Activated effector memory CD4-positive, alpha-beta T cell treated with Interleukin-2 at 50 U/mL for 16 hours (primary cell): ENCODE data around the gene NPLOC4.
"Not testable (repeated sequence)": the region's sequence is repeated elsewhere in the genome, so short reads cannot be mapped to it uniquely, and the experiment has no call there.

Source experiments
- DNase-seq: peaks from one replicate; pipeline ENCODE4 v3.0.0-alpha.2; 2020

Gene NPLOC4

DNA sequence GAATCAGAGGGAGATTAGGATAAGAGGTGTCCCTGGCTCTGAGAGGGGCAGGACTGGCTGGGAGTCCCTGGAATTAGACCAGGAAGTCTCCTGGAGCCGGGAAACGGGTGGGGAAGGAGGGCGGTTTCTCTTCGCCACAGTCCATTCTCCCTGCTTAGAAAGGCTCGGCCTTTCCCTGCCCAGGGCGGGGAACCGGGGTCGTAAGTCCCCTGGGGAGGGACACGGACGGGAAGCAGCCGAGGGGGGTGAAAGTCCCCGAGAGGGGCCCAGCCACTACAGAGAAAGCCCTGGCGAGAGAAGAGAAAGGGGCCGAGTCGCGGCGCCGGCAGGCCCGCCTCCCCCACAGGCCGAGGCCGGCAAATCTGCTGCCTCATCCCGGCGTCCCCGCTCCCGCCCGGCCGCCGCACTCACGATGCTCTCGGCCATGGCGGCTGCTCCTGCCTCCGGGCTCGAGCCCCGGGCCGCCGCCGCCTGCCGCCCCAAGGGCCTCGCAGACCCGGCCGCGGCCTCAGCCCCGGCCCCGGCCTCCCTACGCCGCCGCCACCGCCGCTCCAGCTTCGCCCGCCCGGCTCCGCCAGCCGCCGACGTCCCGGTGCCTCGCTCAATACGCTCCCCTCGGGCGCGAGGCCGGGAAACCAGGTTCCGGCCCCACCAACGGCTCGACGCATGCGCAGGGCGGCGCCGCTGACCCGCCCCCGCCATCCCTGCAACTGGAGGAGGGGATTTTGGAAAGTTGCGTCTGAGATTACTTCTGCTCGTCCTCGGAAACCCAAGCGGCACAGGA lies at the start of gene NPLOC4, which contains the start of gene TSPAN10:
Gene NPLOC4, minus strand, starts transcription at position 608 of the 784 bp plus-strand sequence. Its CDS starts 182 bp downstream, at position 426.
Gene TSPAN10, plus strand, starts transcription at position 692 of the 784 bp plus-strand sequence. CDS start 5,217 bp downstream, outside the sequence.
- peak; percentile 77 for DNase-seq

- no peak for DNase-seq
These were observed 49.7 kb upstream of the NPLOC4 start for GRCh38 chr17:81686614-81687013.

DNA sequence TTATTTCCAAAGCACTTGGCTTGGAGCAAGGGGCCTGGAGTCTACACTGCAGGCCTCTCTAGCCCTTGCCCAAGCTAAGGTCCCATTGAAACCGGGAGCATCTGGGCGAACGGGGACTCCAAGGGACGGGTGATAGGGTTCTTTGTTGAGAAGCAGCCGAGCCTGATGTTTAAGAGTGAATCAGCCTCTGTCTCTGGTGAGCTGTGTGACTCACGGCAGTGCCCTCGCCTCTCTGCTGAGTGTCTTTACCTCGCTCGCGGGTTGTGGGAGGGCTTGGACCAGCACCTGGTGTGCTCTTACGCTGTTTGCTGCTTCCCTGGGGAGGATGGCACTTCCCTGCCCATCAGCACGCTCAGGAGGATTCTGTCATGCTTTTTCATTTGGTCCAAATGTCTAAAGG lies 48.2 kb upstream of the NPLOC4 start:
- no peak for DNase-seq

DNA sequence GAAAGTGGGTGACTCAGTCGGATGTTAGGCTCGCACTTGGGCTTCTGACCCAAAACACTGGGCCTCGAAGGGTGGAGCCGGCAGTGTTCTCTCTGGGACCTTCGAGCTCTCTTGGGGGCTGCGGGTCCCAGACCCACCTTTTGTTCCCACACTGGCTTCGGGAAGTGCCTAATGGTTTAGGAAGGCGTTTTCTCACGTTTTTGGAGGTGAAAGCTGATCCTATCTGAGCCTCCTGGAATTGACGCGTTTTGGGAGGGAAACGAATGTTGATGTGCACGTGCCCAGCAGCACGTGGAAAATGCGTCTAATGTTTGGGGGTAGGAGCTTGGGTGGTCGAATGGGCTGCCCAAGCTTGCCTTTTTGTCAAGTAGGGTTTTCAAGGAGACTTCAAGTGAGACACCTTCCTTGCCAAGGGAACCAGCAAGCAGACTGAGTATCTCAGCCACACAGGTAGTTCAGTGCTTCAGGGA lies 47.6 kb upstream of the NPLOC4 start:
- no peak for DNase-seq

DNA sequence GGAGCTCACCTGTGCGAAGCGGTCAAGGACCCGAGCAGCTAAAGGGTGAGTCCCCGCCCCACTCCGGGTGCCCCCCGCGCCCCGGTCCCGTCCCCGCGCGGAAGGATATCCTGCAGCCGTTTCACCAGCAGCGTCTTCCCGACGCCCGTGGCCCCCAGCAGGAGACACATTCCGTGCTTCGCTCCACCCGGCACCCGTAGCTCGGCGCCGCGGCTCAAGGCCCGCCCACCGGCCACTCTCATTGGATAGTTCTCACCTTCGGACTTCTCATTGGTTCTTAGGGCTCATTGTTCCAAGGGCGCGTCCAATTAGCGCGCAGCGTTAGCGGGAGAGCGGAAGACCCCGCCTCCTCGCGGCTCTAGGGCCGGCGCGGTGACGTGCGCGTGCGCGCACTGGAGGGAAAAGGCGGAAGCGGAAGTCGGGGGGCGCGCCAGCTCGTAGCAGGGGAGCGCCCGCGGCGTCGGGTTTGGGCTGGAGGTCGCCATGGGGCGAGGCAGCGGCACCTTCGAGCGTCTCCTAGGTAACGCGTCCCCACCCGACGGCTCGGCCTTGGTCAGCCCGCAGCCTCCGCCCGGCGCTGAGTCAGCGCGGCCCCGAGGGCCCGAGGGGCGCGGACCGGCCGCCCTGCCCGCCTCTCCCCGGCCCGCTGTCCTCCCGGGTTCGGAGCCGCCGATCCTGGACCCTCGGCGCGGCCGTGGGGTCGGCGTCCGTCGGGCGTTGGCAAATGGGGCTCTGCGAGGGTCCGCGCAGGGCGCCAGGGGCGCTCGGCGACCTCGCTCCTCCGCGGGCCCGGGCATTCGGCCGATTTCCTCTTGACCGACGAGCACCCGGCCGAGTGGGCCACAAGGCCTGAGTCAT lies 46.9 kb upstream of the NPLOC4 start, which contains the start of the genes ARL16 and HGS:
Gene ARL16, minus strand, starts transcription at position 214 of the 858 bp plus-strand sequence. Its CDS starts 44 bp downstream, at position 170.
Gene HGS, plus strand, starts transcription at position 428 of the 858 bp plus-strand sequence. Its CDS starts 56 bp downstream, at position 484.
- peak; percentile 98 for DNase-seq

- no peak for DNase-seq
These were observed 46.3 kb upstream of the NPLOC4 start for GRCh38 chr17:81683208-81683583.

DNA sequence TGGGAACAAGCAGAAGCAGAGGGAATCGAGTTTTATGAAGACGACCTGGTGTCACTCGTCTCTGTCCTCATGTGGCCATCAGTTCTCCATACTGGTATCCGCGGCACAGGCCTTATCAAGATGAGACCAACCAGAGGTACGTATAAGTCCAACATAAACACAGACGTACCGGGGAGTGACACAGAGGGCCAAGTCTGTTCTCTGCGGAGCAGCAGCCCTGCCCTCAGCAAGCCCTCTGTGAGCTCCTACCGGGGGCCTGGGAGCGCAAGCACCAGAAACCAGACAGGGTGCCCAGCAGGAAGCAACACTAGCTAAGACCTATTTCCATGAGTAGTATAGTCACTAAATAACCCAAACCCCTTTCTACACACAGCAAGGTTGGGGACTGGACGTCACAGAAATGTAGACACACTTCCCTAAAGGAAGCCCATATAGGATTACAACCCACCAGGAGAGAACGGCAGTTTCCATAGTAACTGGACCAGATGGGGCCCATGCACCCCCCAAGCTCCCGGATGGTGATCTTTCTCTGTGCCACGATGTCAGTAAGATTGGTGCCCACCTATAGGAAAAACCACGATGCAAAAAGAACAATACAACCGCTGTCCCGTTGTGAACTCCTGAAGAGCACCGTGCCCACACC lies 45.8 kb upstream of the NPLOC4 start:
- no peak for DNase-seq

DNA sequence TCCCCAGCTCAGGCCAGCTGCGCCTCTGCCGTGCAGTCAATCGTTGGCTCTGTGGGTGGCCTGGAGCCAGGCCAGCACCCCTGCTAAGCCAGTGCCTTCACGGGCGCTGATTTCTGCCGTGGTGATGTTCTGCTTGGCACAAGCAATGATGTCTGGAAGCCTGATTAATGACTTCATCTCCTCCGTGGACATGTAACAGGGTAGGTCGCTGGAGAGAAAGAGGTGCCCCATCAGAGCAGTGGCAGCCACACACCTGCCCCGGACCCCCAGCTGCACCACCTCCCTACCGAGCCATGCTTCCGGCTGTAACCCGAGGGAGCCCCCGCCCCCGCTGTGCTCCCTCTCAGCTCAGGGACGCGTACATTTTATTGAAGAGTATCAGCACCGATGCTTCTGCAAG lies 44.8 kb upstream of the NPLOC4 start:
- no peak for DNase-seq

GRCh38 chr17:81680150-81680549 lies 43.2 kb upstream of the NPLOC4 start:
- DNase-seq = no peak

DNA sequence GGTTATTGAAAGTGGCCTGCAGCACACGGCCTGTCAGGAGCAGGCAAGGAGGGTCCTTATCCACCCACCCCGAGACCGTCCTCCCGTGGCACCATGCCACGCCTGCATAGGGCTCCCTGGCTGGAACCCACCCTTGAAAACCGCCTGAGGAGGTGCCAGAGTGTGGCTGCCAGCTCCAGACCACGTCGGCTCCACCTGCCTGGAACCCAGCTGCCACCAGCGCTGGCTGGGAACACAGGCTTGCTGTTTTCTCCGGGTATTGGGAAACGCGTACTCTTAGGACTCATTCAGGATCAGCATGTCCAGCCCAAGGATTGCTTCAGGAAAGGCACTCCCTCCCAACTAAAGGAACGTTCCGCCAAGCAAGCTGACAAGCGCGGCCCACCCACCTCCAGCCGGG lies 40.0 kb upstream of the NPLOC4 start:
- no peak for DNase-seq

DNA sequence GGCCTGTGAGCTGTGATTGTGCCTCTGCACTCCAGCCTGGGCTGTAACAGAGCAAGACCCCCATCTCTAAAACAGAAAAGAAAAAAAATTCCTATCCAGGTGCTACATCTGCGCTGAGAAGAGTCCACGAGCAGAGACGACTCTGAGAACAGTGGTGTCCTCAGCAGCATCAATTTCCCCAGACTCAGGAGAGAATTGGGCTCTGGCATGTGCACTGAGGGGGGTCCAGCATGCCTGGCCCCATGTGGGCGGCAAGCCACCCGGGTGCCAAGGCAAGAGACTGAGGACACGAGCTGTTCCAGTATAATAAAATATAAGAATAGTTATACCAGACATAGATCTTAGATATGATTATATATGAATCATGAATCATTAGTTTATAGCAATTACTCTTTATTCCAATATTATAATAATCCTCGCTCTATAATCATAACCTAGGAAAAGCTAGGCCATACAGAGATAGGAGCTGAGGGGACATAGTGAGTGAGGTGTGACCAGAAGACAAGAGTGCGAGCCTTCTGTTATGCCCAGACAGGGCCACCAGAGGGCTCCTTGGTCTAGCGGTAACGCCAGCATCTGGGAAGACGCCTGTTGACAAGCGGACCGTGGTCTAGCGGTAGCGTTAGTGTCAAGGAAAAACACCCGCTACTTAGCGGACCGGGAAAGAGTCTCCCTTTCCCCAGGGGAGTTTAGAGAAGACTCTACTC lies 38.8 kb upstream of the NPLOC4 start:
- not testable (repeated sequence) for DNase-seq

DNA sequence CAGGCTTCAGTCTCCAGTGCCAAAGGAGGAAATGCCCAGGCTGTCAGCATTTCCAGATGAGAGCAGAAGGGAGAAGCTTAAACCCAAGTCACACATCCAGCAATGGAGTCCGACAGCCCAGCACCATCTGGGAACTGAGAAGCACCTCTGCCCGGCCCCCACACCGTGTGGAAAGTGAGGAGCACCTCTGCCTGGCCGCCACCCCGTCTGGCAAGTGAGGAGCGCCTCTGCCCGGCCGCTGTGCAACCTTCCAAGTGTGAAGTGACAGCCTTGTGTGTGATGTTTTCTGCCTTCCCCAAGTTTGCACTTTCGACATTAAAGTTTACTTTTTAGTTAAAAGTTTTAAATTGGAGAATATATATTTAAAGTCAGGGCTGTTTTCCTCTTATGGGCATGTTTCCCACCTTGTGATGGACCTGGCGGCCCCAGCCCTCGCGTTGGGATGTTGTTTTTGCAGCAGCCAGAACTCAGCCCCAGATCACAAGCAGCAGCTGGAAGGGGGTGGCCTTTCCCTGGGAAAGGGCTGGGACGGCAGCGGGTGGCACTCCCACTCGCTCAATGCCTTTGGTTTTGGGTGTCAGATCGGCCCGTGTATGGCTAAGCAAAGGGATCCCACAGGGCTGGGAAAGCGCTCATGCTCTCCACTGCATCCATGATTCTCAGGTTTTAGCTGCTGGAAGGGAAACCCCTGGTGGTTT lies 36.8 kb upstream of the NPLOC4 start:
- no peak for DNase-seq

DNA sequence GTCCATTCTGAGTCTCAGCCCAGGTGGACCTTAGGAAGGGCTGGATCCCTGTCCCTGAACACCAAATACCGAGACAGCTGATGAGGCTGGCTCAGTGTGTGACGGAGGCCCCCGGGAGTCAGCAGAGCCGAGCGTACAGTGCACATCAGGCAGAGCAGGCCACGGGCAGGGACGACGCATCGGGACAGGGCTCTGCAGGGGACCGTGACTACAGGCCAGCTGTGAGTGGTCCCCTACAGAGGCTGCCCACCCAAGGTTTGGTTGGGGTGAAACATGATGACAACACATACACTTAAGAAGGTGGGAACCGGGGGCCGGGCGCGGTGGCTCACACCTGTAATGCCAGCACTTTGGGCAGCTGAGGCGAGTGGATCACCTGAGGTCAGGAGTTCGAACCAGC lies 36.0 kb upstream of the NPLOC4 start:
- DNase-seq = no peak

DNA sequence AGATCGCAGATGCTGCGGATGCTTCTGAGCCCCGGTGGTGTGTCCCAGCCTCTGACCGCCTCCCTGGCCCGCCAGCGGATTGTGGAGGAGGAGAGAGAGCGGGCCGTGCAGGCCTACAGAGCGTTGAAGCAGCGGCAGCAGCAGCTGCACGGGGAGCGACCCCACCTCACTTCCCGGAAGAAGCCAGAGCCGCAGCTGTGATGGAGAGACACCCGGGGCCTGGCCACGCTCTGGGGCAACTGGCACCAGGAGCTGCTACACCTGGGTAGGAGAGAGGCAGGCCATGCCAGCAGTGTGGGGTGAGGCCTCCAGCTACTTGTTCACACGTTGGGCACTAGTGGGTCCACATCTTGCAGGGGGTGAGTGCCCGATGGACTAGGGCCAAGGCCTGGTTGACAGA lies 35.6 kb upstream of the NPLOC4 start:
- no peak for DNase-seq

DNA sequence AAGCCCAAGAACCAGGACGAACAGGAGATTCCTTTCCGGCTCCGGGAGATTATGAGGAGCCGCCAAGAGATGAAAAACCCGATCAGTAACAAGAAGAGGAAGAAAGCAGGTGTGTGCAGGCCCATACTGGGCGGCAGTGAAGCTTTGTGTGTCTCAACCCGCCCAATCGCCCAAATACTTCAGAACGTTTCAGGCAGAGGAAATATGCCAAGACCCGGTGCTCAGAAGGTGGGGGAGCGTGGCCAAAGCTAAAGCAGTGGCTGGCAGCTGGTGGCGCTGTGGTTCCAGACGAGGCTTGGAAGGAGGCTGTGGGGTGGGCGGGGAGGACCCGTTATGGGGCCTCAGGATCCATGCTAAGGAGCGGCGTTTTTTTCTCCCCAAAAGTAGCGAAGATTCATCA lies 30.8 kb upstream of the NPLOC4 start:
- no peak for DNase-seq

DNA sequence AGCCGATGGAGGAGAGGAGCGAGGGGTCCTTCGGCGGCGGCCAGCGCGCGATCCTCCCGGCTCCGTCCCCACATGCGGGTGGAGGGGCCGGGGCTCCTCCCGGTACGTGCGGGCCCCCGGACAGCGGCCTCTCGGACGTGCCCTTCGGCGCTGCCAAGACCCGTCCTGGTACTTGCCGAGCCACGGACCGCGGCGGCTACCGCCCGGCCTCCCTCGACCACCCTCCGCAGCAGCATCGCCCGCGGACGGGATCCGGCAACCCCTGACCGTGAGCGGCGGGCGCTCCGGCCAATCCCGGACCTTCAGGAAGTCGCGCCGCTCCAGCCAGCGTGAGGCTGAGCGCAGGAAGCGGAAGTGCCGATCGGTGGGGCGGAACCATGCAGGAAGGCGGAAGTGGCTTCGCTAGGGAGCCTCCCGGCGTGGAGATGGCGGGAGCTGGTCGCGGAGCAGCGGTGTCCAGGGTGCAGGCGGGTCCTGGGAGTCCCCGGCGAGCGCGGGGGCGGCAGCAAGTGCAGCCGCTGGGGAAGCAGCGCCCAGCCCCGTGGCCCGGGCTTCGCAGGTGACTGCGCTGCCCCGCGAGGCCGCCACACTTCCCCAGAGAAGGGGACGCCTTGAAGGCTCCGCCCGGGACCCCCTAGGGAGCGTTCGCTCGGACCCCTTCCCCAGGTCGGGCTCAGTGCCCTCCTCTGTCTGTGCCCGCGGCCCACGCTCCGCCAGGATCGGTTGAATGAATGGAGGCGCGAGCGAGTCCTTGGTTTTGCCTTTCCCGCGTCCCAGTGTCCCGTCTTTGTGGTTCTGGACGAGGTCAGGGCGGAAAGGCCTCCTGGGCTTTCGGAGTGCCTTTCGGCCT lies 29.7 kb upstream of the NPLOC4 start, which contains the start of the genes CCDC137 and OXLD1:
Gene CCDC137, plus strand, starts transcription at position 396 of the 850 bp plus-strand sequence. Its CDS starts 30 bp downstream, at position 426.
Gene OXLD1, minus strand, starts transcription at position 264 of the 850 bp plus-strand sequence. Its CDS starts 28 bp downstream, at position 236.
- peak; percentile 89 for DNase-seq

DNA sequence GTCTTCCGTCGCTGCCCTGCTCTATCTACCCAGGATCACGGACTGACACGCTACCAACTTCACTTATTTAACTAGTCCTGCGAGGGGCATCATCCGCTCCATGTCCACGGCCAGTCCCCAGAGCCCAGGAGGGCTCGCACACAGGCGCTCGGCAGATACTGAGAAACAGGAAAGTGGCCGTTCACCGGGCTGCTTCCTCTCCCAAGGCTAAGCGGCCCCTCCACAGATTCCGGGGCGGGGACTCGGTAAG lies 29.1 kb upstream of the NPLOC4 start:
- no peak for DNase-seq

- peak; percentile 15 for DNase-seq
These were observed 28.5 kb upstream of the NPLOC4 start for GRCh38 chr17:81665205-81666091.

DNA sequence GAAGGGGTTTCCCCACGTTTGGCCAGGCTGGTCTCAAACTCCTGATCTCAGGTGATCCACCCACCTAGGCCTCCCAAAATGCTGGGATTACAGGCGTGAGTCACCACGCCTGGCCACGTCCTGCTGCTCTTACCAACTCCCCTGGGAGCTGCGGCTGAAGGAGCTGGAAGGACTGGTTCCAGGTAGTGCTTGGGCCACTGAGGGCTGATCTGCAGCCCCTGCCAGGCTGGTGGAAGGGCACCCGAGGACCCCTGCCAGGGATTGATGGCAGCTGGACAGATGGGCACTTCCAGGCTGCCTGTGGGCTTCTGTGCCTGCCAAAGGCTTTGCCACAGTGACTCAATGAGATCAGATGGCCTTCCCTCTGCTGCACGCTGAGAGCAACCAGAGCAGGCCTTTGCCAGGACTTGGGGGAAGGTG lies 27.1 kb upstream of the NPLOC4 start:
- no peak for DNase-seq

- DNase-seq = no peak
These were observed 25.1 kb upstream of the NPLOC4 start for GRCh38 chr17:81662002-81662401.
